Natural killer cell treated with Interleukin-12 subunit alpha and Interleukin-12 subunit beta and Interleukin-15 and Interleukin-18, amount 100 ng/mL, for 72 hours (primary cell): ENCODE measurements around the gene KDM7A. TPM values are rescaled to one million over a fixed set of nuclear protein-coding genes. Genes with fewer than 3 reads are reported as not detected.

Source experiments
- ATAC-seq, 2 donors: fragments of 150-1000 bp; cut with Tn5 transposase in 1 of 2; sonication (Bioruptor Pico), chemical (Tn5 transposase) in 1 of 2; 2 replicates each; pipeline ENCODE4 v1.10.0; 2021
- DNase-seq: peaks from one replicate; pipeline ENCODE4 v3.0.0; 2022; ENCODE audit warnings: low spot score
- H3K27ac Mint-ChIP-seq, 2 donors: 1 replicate in 1 of 2; 2 replicates in 1 of 2; pipeline ENCODE4 v1.8.0; 2022; ENCODE audit warnings: mixed read lengths in 2 of 2, mild to moderate bottlenecking in 1 of 2, moderate library complexity in 1 of 2
- H3K27me3 Mint-ChIP-seq, 2 donors: 1 replicate in 1 of 2; 2 replicates in 1 of 2; pipeline ENCODE4 v1.8.0; 2022; ENCODE audit warnings: mixed read lengths in 2 of 2
- H3K36me3 Mint-ChIP-seq: one replicate; pipeline ENCODE4 v1.8.0; 2022; ENCODE audit warnings: mixed read lengths
- H3K4me1 Mint-ChIP-seq, 2 donors: 1 replicate in 1 of 2; 2 replicates in 1 of 2; pipeline ENCODE4 v1.8.0; 2022; ENCODE audit warnings: low read depth in 2 of 2, mixed read lengths in 2 of 2, mild to moderate bottlenecking in 1 of 2
- H3K4me3 Mint-ChIP-seq: one replicate; pipeline ENCODE4 v1.8.0; 2022; ENCODE audit warnings: mixed read lengths
- H3K9me3 Mint-ChIP-seq: 2 replicates; pipeline ENCODE4 v1.8.0; 2022; ENCODE audit warnings: mixed read lengths
- total RNA-seq, 2 donors: library from RNA; stranded (reverse); gene quantifications; one replicate each; pipeline ENCODE4 v1.2.3, GENCODE V29; 2022

Gene KDM7A, protein sequence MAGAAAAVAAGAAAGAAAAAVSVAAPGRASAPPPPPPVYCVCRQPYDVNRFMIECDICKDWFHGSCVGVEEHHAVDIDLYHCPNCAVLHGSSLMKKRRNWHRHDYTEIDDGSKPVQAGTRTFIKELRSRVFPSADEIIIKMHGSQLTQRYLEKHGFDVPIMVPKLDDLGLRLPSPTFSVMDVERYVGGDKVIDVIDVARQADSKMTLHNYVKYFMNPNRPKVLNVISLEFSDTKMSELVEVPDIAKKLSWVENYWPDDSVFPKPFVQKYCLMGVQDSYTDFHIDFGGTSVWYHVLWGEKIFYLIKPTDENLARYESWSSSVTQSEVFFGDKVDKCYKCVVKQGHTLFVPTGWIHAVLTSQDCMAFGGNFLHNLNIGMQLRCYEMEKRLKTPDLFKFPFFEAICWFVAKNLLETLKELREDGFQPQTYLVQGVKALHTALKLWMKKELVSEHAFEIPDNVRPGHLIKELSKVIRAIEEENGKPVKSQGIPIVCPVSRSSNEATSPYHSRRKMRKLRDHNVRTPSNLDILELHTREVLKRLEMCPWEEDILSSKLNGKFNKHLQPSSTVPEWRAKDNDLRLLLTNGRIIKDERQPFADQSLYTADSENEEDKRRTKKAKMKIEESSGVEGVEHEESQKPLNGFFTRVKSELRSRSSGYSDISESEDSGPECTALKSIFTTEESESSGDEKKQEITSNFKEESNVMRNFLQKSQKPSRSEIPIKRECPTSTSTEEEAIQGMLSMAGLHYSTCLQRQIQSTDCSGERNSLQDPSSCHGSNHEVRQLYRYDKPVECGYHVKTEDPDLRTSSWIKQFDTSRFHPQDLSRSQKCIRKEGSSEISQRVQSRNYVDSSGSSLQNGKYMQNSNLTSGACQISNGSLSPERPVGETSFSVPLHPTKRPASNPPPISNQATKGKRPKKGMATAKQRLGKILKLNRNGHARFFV
- 10 to 100 TPM; 12.6 to 14.5 TPM for total RNA-seq

GRCh38 chr7:140176811-140177702 is at the start of gene KDM7A:
Gene KDM7A (minus strand): TSS chr7:140176983. CDS start chr7:140176937, 46 bp downstream.
- ATAC-seq (peak; percentile 91), DNase-seq (peak; percentile 95)
- no peaks in the 10 kb centered on the region for H3K36me3 Mint-ChIP-seq
- peaks cover 18 to 20% of the 10 kb centered on the region in 2 donors for H3K4me1 Mint-ChIP-seq
- peaks cover 13 to 16% of the 10 kb centered on the region in 2 donors for H3K27me3 Mint-ChIP-seq
- no peaks in the 10 kb centered on the region for H3K9me3 Mint-ChIP-seq
- peak within 1 kb of the TSS; percentile 98 for H3K4me3 Mint-ChIP-seq
- peak within 1 kb of the TSS; percentile 81 to 92 for H3K27ac Mint-ChIP-seq

DNA sequence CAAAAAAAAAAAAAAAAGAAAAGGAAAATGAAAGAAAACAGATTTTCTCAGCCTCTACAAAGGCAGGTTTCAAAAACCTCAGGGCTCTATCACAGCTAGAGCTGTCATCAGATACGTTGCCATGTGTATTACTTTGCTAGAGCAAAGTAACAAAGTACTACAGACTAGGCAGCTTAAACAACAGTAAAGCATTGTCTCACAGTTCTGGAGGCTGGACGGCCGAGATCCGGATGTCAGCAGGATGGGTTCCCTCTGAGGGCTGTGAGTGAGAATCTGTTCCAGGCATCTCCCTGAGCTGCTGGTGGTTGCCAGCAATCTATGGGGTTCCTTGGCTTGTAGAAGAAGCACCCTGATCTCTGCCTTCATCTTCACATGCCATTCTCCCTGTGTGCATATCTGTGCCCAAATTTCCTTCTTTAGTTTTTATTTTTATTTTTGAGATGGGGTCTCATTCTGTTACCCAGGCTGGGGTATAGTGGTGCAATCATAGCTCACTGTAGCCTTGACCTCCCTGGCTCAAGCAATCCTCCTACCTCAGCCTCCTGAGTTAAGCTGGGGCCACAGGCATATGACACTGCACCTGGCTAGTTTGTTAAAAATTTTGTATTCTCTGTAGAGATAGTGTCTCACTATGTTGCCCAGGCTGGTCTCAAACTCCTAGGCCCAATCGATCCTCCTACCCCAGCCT is 48.9 kb upstream of the KDM7A start:
- ATAC-seq: no peak
- H3K27me3 Mint-ChIP-seq: no peaks in the 10 kb centered on the region
- H3K4me3 Mint-ChIP-seq: peak overlapping the region; percentile 16
- H3K36me3 Mint-ChIP-seq: no peaks in the 10 kb centered on the region
- H3K27ac Mint-ChIP-seq: peak overlapping the region in 1 of 2 donors; percentile 40
- peaks cover 20% of the 10 kb centered on the region in 2 donors for H3K4me1 Mint-ChIP-seq
- H3K9me3 Mint-ChIP-seq: no peaks in the 10 kb centered on the region
- DNase-seq: no peak

GRCh38 chr7:140223515-140224221 is 46.9 kb upstream of the KDM7A start:
- Mint-ChIP-seq H3K27ac (no peak overlapping the region), H3K4me1 (peaks cover 10 to 14% of the 10 kb centered on the region in 2 donors), H3K4me3 (peak overlapping the region; percentile 1), H3K27me3 (no peaks in the 10 kb centered on the region), H3K9me3 (no peaks in the 10 kb centered on the region), H3K36me3 (no peaks in the 10 kb centered on the region)
- ATAC-seq (peak in 1 of 2 donors; percentile 49), DNase-seq (no peak)

DNA sequence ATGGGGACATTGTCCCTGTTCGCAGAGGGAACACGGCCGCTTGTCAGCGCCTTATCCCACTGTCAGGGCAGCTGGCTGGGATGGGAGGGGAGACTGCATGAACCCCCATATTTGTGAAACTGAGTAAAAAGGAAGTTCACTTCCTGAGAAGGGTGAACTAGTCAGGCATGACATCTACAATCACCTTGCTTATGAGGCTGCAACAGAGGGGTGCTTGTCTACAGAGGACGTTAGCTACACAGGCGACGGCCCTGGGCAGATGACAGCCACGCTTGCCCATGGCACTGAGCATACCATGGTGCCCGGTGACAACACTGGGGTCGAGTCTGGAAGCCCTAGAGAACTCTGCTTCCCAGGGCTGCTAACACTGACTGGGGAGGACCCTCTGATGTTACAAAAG is 46.0 kb upstream of the KDM7A start:
- Mint-ChIP-seq H3K27ac (no peak overlapping the region), H3K4me1 (peaks cover 10 to 14% of the 10 kb centered on the region in 2 donors), H3K9me3 (no peaks in the 10 kb centered on the region), H3K27me3 (no peaks in the 10 kb centered on the region), H3K36me3 (no peaks in the 10 kb centered on the region), H3K4me3 (no peak overlapping the region)
- ATAC-seq (no peak), DNase-seq (no peak)

GRCh38 chr7:140219672-140220524 is 43.1 kb upstream of the KDM7A start:
- Mint-ChIP-seq H3K27me3 (no peaks in the 10 kb centered on the region), H3K9me3 (peaks cover 2% of the 10 kb centered on the region), H3K4me3 (no peak overlapping the region), H3K27ac (no peak overlapping the region), H3K36me3 (no peaks in the 10 kb centered on the region), H3K4me1 (peaks cover 15 to 19% of the 10 kb centered on the region in 2 donors)
- DNase-seq (no peak), ATAC-seq (no peak)

- peaks cover 6% of the 10 kb centered on the region for H3K9me3 Mint-ChIP-seq
- H3K27ac Mint-ChIP-seq: no peak overlapping the region
- H3K4me1 Mint-ChIP-seq: peaks cover 22 to 23% of the 10 kb centered on the region in 2 donors
- H3K27me3 Mint-ChIP-seq: no peaks in the 10 kb centered on the region
- H3K4me3 Mint-ChIP-seq: no peak overlapping the region
- H3K36me3 Mint-ChIP-seq: no peaks in the 10 kb centered on the region
- ATAC-seq (no peak), DNase-seq (no peak)
Observed at GRCh38 chr7:140218656-140219055, 41.9 kb upstream of the KDM7A start.

GRCh38 chr7:140217750-140218501 is 41.1 kb upstream of the KDM7A start:
- H3K4me3 Mint-ChIP-seq: no peak overlapping the region
- ATAC-seq (no peak), DNase-seq (no peak)
- no peaks in the 10 kb centered on the region for H3K36me3 Mint-ChIP-seq
- no peaks in the 10 kb centered on the region for H3K27me3 Mint-ChIP-seq
- H3K27ac Mint-ChIP-seq: no peak overlapping the region
- peaks cover 22 to 24% of the 10 kb centered on the region in 2 donors for H3K4me1 Mint-ChIP-seq
- H3K9me3 Mint-ChIP-seq: peaks cover 6% of the 10 kb centered on the region

DNA sequence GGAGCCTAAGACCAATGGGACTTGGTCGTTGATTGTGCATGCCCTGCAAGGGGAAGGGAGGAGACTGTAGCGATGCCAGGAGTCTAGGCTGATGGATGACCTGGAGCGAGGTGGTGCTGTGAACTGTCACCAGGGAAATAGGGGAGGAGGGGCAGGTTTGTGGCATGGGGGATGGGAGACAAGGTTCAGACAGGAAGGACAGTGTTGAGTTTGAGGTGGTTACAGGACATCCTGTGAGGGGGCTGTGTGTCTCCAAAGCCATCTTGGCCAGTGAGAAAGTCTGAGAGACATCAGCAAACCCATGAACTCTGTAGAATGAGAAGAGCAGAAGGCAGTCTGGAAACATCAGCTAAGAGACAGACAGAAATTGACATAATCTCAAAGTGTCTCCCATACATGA is 38.5 kb upstream of the KDM7A start:
- ATAC-seq: peak in 1 of 2 donors; percentile 5
- Mint-ChIP-seq H3K27ac (peak overlapping the region in 1 of 2 donors; percentile 24), H3K4me3 (peak overlapping the region; percentile 8), H3K36me3 (no peaks in the 10 kb centered on the region), H3K9me3 (peaks cover 6% of the 10 kb centered on the region), H3K27me3 (no peaks in the 10 kb centered on the region), H3K4me1 (peaks cover 31 to 40% of the 10 kb centered on the region in 2 donors)
- no peak for DNase-seq

- peak overlapping the region; percentile 28 for H3K4me3 Mint-ChIP-seq
- H3K27ac Mint-ChIP-seq: peak overlapping the region; percentile 24 to 27
- ATAC-seq (peak; percentile 24 to 59), DNase-seq (no peak)
- peaks cover 37 to 48% of the 10 kb centered on the region in 2 donors for H3K4me1 Mint-ChIP-seq
- H3K27me3 Mint-ChIP-seq: no peaks in the 10 kb centered on the region
- H3K36me3 Mint-ChIP-seq: no peaks in the 10 kb centered on the region
- H3K9me3 Mint-ChIP-seq: peaks cover 6% of the 10 kb centered on the region
Observed at GRCh38 chr7:140214075-140214684, 37.4 kb upstream of the KDM7A start.

GRCh38 chr7:140213684-140214074 is 36.9 kb upstream of the KDM7A start:
- peak overlapping the region; percentile 12 to 24 for H3K27ac Mint-ChIP-seq
- H3K4me3 Mint-ChIP-seq: peak overlapping the region; percentile 28
- ATAC-seq (no peak), DNase-seq (no peak)
- peaks cover 6% of the 10 kb centered on the region for H3K9me3 Mint-ChIP-seq
- no peaks in the 10 kb centered on the region for H3K27me3 Mint-ChIP-seq
- no peaks in the 10 kb centered on the region for H3K36me3 Mint-ChIP-seq
- H3K4me1 Mint-ChIP-seq: peaks cover 37 to 48% of the 10 kb centered on the region in 2 donors
